NCI-H1105 (cell line): ENCODE data around the gene METTL4.

ENCODE experiments used
- DNase-seq: peaks from one replicate; lab custom pipeline; 2025; lab: John Stamatoyannopoulos, UW

METTL4 gene

DNA sequence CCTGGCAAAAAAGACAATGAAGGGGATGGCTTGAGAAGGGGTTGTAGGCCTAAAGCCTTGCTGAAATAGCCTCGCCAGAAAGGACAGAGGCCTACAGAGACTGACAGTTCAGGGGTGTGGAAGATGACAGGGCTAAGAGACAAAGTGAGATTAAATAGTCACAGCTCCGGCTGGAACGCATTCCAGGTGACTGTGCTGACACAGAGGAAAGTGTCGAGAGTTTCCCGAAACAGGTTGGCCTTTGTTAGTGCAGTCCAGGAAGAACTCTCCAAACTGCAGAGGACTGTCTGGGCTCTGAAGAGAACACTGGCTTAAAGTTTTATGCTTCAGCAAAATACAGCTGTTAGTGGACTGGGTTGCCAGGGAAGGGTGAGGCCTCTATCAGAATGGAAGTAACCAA, 52.8 kb downstream of the METTL4 start:
- no peak for DNase-seq

DNA sequence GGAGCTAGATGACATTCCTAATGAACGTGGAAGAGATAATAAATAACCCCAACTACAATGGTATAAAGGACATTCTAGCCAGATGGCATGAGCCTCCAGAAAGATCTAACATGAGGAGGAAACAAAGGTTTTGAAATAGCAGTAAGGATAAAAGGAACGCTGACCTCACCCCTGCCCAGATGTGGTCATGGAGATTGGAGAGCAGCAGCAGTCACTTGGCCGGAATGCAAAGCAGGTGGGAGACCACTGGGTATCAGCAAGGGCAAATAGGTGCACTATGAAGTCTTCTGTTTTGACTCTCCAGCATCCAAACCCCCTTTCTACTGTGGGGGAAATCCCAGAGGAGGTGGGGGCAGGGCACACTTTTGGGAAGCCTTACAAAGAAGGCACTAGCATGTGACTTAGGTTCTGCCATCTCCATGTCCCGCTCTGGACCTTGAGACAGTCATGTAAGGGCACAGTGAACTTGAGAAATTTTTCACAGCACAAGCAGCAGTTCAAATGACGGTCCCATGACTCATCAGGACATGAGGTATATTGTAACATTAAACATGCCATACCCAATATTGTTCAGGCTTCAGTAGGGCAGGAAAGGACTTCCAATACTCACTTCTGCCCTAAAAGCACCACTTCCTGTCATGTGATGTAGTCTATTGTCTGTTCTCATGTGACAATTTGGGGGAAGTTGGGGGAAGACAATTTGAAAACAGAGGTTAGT, 55.2 kb downstream of the METTL4 start:
- DNase-seq, result no peak

DNA sequence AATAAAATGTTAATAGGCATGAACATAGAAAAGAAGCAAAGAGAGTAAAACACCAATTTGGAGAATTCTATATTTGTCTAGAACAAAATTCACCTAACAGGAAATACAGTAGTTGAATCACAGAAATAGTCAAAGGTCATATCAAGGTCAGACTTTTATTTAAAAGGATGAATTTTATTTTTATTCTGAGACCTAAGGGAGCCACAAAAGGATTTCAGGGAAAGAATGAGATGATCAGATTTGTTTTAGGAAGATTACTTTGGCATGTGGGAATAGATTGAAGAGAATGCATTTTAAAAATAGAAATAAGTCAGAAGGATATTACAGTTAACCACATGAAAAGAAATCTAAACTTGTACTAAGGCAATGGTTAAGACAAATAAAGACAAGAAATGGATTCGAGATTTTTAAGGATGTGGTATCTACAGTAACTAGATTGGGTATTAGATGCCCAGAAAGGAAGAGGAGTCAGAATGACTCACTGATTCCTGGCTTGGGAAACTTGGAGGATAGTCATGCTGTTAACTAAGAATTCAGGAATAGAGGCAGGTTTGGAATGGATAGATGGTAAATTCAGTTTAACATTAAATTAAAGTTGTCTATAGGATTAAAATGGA, 56.0 kb downstream of the METTL4 start:
- DNase-seq, result no peak

DNA sequence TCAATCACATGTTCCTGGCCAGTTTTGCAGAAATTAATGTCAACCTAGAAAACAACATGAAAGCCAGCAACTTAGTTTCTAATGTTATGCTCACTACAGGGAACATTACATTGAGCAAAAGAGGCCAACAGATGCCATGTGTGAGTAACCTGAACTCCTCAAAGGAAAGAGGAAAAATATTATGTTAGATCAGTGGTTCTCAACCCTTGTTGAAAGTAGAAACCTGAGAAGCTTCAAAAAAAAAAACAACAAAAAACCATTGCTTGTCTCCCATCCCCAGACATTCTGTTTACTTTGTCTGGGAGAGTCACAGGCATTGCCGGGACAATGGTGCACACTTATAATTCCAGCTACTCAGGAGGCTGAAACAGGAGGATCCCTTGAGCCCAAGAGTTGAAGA, 57.7 kb downstream of the METTL4 start:
- DNase-seq, result no peak

DNA sequence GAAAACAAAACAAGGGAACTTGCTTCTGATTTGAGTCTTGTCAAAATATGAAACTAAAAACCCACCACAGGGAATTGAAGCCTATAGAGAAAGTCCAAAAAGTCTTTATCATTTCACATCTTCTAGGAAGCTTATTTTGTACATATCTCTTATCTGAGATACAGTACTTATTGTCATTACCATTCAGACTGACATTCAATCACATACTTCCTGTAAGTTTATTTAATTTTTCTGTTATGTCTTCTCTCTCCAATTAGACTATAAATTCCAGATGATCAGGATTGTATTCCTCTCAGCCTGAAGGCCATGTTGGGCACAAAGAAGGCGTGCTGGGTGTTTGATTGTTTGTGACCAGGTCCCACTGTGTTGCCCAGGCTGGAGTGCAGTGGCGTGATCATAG, 59.2 kb downstream of the METTL4 start:
- DNase-seq, result no peak

DNA sequence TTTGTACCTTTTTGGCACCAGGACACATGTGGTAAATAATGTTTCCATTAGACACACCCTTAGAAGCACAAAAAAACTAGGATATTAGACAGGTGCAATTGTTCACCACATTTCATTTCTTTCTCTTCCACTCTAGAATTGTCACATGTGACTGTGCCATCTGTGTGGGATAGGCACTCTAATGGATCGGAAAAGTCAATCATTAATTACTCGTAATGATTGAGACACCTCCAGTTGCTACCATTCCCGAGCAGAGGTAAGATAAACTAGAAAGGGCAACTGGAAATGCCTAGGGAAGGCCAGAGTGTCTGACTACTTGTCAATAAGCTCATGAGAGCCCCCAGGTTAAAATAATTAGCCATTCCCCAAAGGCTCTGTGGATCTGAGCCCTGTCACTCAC, 59.9 kb downstream of the METTL4 start:
- DNase-seq, result no peak

DNA sequence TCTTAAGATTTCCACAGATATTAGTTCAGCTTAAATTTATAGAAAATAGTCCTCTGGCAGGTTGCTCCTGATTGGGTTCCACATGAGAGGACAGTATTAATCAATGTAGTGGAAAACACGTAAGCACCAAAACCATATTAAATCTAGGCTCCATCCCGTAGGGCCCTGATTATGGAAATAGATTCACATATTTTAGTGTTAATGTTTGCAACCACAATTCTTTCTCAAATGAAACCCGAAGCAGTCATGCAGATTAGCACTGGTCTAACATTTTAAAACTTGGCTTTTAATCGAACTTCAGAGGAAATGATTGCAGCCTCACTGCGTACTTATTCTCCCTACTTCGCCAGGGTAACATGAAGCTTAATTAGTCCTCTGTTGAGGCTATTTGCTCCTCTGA, 60.9 kb downstream of the METTL4 start:
- DNase-seq, result no peak

DNA sequence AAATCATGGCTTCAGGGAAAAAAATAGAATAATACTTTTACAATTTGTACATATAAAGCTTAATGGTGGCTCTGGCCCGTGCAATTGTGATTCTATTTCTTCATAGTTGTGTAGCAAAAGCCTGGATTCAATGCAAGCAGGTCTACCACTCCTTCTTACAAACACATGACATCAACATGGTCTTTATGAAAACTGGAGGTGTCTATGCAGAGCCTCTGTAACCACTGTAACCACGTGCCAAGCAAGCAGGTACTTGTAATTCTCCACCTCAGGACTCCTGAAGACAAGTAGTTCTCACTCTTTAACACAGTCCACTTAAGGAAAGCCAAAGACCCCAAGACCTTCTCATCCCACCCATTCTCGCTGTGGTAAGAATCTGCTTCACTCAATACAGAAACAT, 62.6 kb downstream of the METTL4 start:
- no peak for DNase-seq

DNA sequence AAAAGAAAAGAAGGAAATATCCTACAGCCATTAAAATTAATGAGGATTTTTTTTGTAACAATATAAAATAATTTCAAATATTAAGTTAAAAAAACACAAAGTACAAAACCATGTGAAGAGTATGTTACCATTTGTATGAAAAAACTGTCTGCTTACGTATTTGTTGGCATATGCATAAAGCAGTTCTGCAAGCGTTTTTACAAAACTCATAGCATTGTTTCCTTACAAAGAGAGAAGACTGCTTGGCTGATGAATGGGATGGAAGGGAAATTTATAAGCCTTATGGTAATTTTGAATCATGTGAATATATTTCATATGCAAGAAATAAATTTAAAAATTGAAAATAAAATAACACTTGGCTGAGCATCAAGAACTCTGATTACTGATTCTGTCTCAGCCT, 63.1 kb downstream of the METTL4 start:
- no peak for DNase-seq

DNA sequence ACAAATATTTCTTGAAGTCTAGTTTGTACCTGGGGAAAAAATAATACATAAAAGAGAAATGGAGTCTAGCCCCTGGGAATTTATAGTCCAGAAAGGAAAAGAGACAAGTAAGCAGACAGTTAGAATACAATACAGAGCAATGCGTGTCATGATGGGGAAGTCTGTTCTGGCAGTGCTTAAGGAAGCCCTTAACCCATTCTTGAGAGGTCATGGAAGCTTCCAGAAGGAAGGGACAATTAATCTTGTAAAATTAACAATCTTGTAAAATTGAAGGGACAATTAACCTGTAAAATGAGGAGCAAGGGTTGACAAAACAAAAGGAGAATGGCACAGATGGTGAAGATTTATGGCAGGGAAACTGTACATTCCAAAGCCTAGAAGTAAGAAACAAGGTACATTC, 66.7 kb downstream of the METTL4 start:
- no peak for DNase-seq

DNA sequence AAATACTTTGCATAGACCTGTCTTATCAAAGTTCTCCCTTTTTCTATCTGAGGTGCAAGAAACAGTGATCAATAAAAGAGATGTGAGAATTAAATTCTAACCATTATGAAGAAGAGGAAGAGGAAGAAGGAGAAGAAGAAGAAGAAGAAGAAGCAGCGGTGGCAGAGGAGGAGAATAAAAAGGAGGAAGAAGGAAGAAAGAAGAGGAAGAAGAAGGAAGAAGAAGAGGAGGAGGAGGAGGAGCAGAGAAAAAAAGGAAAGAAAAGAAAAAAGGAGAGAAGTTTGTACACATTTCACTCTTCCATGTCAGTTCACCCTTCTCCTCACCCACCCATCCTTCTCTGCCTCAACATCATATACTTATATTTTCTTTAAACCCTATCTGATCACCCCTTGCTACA, 68.4 kb downstream of the METTL4 start:
- no peak for DNase-seq

DNA sequence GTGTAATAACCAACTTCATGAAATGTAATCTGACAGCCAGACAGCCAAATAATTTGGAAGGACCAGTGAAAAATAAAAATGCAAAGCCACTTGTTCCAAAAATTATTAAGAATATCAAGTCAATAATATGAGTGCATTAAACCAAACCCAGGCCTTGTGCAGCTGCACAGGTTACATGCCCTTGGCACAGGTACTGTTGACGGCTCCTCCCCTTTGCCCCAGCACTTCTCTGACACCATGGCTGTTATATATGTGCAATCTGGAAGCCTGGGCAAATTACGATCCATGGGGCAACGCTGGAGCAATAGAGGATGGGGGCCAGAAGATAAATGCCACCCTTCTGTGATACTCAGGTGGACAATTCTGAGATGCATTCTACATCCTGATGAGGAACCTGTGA, 68.9 kb downstream of the METTL4 start:
- no peak for DNase-seq

DNA sequence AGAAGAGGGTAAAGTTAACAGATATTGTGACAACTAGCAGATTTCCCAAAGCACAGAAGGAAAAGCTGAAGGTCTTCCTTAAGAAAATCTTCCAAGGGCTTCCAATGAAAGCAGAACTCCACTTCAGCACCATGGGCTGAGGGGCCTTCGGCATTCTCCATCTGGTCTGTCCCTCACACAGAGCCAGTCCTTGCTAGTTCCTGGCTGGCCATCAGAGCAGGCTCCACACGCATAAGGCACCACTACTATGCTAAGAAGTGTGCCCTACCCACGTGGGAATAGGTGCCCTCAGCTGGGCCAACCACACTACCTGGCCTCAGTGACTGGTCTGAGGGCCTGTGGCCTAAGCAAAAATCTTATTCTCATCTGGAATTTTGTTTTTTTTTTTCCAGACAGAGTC, 73.5 kb downstream of the METTL4 start:
- no peak for DNase-seq

DNA sequence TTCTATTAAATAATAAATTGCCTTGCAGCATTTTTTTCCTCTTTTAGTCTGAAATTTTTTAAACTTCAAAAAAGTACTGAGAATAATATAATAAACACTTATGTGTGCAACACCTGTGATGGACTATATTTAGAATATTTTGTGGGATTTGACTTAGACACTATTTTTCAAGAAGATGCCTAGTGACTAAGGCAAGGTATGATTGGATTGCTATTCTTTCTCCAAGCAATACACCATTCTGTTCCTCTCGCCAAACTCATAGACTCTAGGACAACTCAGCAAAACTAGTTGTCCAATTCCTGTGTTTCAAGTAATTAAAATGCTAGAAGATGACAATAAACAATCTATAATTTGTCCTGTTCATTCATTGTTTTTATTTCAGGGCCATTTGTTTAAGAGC, 75.9 kb downstream of the METTL4 start:
- DNase-seq, result no peak

DNA sequence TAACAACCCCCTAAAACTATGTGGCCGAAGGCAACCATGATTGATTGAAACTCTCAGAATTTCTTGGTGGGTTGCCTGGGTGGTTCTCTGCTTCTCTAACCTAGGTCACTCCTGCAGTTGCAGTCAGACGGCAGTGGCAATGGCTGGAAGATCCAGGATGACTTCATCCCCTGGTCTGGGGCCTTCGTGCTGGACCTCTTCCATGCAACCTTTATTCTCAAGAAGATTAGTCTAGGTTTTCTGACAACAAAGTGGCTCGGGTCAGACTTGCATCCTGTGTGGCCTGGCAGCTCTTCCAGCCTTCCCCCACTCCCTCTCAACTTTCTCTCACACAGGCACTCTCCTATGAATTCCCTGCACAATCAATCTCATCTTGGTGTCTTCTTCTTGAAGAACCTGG, 76.4 kb downstream of the METTL4 start:
- DNase-seq, result no peak
